HG03432 (cell line): ENCODE measurements around the gene ERI2.
"Not testable (repeated sequence)": the region's sequence is repeated elsewhere in the genome, so short reads cannot be mapped to it uniquely, and the experiment has no call there.

Experiments
- ATAC-seq: cut with Tn5 transposase; IDR thresholded peaks from one replicate; pipeline ENCODE4 v1.9.1; 2021; ENCODE audit warnings: mild to moderate bottlenecking, moderate library complexity; ENCODE audit not compliant: unreplicated experiment

The ERI2 gene

GRCh38 chr16:20818929-20819585, 12.8 kb upstream of the ERI2 start:
- no peak for ATAC-seq

GRCh38 chr16:20814784-20815183, 8.5 kb upstream of the ERI2 start:
- no peak for ATAC-seq

DNA sequence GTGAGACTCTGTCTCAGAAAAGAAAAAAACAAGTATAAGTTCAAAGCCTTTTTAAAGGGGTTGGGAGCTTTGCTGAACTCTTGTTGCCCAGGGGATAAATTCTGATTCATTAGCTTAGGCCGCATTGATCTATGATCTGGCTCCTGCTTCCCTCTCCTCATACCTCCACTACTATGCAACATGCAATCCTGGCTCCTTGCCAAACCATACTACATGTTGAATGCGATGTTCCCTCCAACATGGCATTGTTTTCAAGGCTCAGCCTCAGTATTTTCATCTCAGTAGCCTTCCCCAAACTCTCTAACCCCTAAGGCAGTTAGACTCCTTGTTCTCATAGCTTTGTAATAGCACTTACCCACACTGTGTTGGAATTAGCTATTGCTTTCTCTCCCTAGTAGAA, 6.2 kb upstream of the ERI2 start:
- no peak for ATAC-seq

GRCh38 chr16:20811889-20812439, 5.7 kb upstream of the ERI2 start:
- no peak for ATAC-seq

DNA sequence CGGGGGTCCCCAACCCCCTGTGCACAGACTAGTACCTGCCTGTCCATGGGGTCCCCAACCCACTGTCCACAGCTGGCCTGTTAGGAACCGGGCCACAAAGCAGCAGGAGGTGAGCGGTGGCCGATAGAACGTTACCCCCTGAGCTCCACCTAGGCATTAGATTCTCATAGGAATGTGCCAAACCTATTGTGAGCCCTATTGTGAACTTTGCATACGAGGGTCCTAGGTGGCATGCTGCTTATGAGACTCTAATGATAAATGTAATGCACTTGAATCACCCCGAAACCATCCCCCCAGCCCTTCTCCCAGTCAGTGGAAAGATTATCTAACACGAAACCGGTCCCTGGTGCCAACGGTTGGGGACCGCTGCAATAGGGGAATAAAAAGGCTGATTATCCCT, 1.6 kb upstream of the ERI2 start:
- ATAC-seq: no peak

DNA sequence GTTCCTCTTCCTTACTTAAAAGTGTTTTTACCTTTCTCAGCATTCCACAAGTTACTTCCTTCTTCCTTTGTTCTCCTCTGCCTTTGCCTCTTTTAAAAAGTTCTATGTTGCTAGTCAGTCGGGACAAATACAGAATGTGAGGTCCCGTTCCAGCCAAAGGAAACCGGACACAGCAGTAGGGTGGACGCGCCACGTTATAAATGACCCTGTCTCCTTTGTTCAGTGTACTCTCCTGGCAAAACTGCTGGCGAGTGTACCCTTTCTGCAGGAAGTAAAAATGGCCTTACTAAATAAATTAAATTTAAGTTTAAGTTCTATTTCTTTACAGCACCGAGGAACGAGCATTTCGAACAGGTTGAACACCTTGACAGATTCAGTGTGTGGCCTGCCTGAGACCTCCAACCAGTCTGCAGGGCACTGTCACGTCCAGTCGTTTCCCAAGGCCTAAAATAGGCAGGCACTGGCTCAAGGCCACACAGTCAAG, 546 bp downstream of the ERI2 start:
- ATAC-seq: not testable (repeated sequence)

DNA sequence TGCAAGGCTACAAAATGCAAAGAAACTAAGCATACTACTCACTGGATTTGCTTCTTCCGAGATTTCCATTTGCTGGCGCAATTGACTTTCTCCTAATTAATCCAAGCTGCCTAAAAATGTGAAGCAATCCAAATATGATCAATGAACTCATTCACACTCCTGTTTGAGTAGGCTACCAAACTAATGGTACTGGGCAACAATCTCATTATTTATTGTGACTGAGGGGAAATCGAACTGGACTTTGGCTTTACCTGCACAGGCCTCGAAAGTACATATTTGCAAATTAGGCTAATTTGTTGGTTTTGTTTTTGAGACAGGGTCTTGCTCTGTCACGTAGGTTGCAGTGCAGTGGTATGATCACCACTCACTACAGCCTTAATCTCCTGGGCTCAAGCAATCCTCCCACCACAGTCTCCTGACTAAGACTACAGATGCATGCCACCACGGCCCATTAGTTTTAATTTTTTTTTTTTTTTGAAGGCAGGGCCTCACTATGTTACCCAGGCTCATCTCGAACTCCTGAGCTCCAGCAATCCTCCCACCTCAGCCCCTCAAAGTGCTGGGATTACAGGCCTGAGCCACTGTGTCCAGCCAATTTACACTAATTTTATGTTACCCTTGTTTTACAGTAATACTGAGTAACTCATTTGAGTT, 2.6 kb downstream of the ERI2 start:
- no peak for ATAC-seq

DNA sequence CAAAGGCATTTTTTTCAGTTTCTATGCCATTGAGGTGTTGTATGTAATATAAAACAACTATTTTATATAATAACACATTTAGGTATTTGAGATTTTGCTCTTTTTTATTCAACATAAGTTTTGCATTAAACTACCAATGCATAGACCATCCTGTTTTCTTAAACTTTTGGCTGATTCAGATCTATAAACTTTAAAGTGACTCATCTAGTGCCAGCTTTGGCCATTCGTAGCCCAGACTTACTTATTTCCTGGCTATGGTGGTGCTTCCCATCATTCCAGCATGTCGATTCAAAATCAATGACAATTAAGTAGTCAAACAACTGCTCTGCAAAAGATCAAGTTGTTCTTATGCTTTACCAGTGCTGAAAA, 3.1 kb downstream of the ERI2 start:
- ATAC-seq: no peak

GRCh38 chr16:20801278-20801677, 5.0 kb downstream of the ERI2 start:
- no peak for ATAC-seq

DNA sequence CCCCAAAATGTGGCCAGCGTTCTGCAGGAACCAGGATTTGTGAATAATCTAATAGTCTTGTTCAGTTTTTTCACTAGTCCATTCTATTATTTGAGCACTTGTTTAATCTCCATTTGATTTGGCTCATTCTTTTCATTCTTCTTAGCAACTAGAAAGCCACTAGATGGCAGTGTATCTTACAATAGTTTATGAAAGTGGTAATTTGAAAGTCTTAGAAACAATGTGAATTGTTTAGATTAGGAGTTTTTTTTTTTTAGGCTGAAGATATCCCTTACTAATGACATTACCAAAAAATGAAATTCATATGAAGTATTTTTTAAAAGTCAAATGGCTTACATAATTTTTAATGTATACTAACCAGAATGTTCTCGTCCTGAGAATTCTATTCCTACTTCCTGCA, 6.7 kb downstream of the ERI2 start:
- no peak for ATAC-seq

DNA sequence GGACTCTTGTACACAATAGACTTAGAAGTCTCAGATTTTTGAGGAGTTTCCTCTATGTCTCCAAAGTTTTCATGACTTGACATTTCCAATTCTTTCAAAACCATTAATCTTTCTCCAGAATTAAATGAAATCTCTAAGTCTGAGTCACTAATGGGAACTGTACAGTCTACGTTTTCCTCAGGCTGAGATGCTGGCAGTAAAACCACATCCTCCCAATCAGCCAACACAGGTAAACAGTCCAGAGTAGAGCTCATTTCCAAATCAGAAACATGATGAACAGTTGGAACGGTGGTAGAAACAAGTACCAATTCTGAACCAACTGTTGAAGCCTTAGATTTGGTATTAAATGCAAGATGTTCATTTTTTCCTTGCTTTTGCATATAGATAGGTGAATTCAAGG, 7.9 kb downstream of the ERI2 start:
- no peak for ATAC-seq

GRCh38 chr16:20791923-20792612, 14.2 kb downstream of the ERI2 start:
- ATAC-seq: no peak

GRCh38 chr16:20789130-20789529, 17.1 kb downstream of the ERI2 start:
- no peak for ATAC-seq

- ATAC-seq: no peak
These were observed 22.1 kb downstream of the ERI2 start for GRCh38 chr16:20784204-20784603.

GRCh38 chr16:20782470-20782869, 23.8 kb downstream of the ERI2 start:
- no peak for ATAC-seq

DNA sequence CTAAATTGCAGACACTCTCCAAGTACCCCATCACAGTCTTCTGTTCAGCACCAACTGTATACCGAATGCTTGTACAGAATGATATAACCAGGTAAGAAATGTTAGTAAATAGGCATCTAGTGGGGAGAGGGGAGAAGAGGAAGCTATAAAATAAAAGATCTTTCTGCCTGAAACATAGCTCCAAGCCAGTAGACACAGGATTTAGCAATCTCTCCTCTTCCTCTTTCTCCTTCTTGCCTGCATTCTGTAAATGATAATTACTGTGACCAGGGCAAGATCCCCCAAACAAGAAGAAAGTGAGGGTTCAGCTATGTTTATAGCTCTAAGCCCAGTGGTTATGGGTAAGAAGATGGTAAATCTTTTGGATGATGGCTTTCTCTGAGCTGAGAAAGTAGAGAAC, 24.6 kb downstream of the ERI2 start:
- no peak for ATAC-seq

- peak; percentile 44 for ATAC-seq
These were observed 31.4 kb downstream of the ERI2 start for GRCh38 chr16:20774703-20775362.

DNA sequence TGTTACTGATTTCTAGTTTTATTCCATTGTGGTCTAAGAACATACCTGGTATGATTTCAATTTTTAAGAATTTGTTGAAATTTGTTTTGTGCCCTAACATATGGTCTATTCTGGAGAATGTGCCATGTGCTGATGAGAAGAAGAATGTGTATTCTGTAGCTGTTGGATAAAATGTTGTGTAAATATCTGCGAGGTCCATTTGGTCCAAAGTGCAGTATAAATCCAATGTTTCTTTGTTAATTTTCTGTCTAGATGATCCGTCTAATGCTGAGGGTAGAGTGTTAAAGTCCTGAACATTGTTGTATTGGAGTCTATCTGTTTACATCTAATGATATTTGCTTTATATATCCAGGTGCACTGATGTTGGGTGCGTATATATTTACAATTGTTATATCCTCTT, 32.6 kb downstream of the ERI2 start:
- ATAC-seq: no peak

GRCh38 chr16:20768818-20769217, 37.5 kb downstream of the ERI2 start:
- no peak for ATAC-seq

DNA sequence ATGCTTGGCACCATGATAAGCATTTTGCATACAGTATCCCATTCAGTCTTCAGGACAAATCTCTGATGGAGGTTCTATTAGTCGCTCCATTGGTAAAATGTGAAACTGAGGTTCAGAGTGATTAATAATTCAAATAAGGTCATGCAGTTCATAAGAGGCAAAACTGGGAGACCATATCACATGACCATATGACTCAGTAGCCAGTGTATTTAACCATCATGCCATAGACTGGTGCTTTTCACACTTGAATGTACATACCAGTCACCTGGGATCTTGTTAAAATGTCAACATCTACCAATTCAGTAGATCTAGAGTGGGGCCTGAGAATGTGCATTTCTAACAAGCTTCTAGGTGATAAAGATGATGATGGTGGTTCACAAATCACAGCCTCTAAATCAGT, 38.2 kb downstream of the ERI2 start:
- no peak for ATAC-seq

GRCh38 chr16:20767577-20767976, 38.7 kb downstream of the ERI2 start:
- no peak for ATAC-seq
